ENCODE data around the gene GAS6.
"Not testable (repeated sequence)": the region's sequence is repeated elsewhere in the genome, so short reads cannot be mapped to it uniquely, and the experiment has no call there.

Gene GAS6

GRCh38 chr13:113886561-113887112, 22.8 kb upstream of the GAS6 start:
- no peak for DNase-seq

- no peak for DNase-seq
Measured at GRCh38 chr13:113884821-113885220, 20.9 kb upstream of the GAS6 start.

- no peak for DNase-seq
Measured at GRCh38 chr13:113883921-113884804, 20.3 kb upstream of the GAS6 start.

- DNase-seq, result no peak
Measured at GRCh38 chr13:113883314-113883811, 19.5 kb upstream of the GAS6 start.

- no peak for DNase-seq
Measured at GRCh38 chr13:113882716-113883115, 18.8 kb upstream of the GAS6 start.

GRCh38 chr13:113882267-113882630, 18.4 kb upstream of the GAS6 start:
- no peak for DNase-seq

GRCh38 chr13:113881614-113882266, 17.9 kb upstream of the GAS6 start:
- DNase-seq, result no peak

GRCh38 chr13:113880651-113881611, 17.1 kb upstream of the GAS6 start:
- DNase-seq, result no peak

- DNase-seq, result no peak
Measured at GRCh38 chr13:113879494-113880360, 15.9 kb upstream of the GAS6 start.

GRCh38 chr13:113879017-113879416, 15.1 kb upstream of the GAS6 start:
- no peak for DNase-seq

GRCh38 chr13:113877149-113877990, 13.5 kb upstream of the GAS6 start:
- no peak for DNase-seq

GRCh38 chr13:113876346-113877148, 12.7 kb upstream of the GAS6 start:
- no peak for DNase-seq

- no peak for DNase-seq
Measured at GRCh38 chr13:113875837-113876281, 12.0 kb upstream of the GAS6 start.

- DNase-seq, result no peak
Measured at GRCh38 chr13:113875429-113875815, 11.5 kb upstream of the GAS6 start.

GRCh38 chr13:113874579-113875428, 10.9 kb upstream of the GAS6 start:
- DNase-seq, result no peak

- DNase-seq, result no peak
Measured at GRCh38 chr13:113874177-113874576, 10.3 kb upstream of the GAS6 start.

- no peak for DNase-seq
Measured at GRCh38 chr13:113869263-113869662, 5.4 kb upstream of the GAS6 start.

- DNase-seq, result not testable (repeated sequence)
Measured at GRCh38 chr13:113867913-113868312, 4.0 kb upstream of the GAS6 start.

GRCh38 chr13:113865427-113865826, 1.6 kb upstream of the GAS6 start:
- DNase-seq, result peak; percentile 1

Measured in right hindlimb (tissue), 1 donor.